Endothelial cell of umbilical vein (primary cell): Measurements from ENCODE around the gene LMF1. TPM values are rescaled to one million over a fixed set of nuclear protein-coding genes. Genes with fewer than 3 reads are reported as not detected.

Source experiments
- BruUV-seq: library from RNA; stranded (reverse); fragments of 400-500 nt; replicated peaks from 2 replicates; lab custom pipeline; 2021; lab: Mats Ljungman, UMichigan
- CTCF ChIA-PET: fragments of 300-600, 350-600 bp; sonication (Branson Sonifier 250); formaldehyde crosslinking; loops from one replicate; lab custom pipeline; 2021; ENCODE audit warnings: antibody characterized with exemption, inconsistent platforms; lab: Charles Lee
- POLR2A ChIA-PET: fragments of 300-600, 350-600 bp; sonication (Branson Sonifier 250); formaldehyde crosslinking; loops from one replicate; lab custom pipeline; 2021; ENCODE audit warnings: antibody characterized with exemption, inconsistent platforms; lab: Charles Lee
- DNase-seq: peaks from one replicate; pipeline ENCODE4 v3.0.0-alpha.2; 2011; ENCODE audit warnings: low read depth, low spot score
- FAIRE-seq: peaks from 2 replicates; lab custom pipeline; 2011; peaks lifted over from hg19 to GRCh38; lab: Jason Lieb, UNC
- H2AFZ ChIP-seq: 2 replicates; pipeline ENCODE4 v1.6.0; 2012; ENCODE audit warnings: low read depth, low read length, control low read depth, inconsistent platforms
- H3K27ac ChIP-seq: 2 replicates; pipeline ENCODE4 v1.5.1; 2011; ENCODE audit warnings: low read depth, mild to moderate bottlenecking, control low read depth, low read length, moderate library complexity; ENCODE audit not compliant: insufficient read depth
- H3K27me3 ChIP-seq, 2 experiments: 2 replicates each; pipeline versions ENCODE4 v1.6.0 to v1.6.1; 2011; ENCODE audit warnings: low read length in 2 of 2, mixed read lengths in 1 of 2; ENCODE audit not compliant: control insufficient read depth in 2 of 2, insufficient read depth in 2 of 2
- H3K36me3 ChIP-seq, 2 experiments: 2 replicates in 1 of 2; 3 replicates in 1 of 2; pipeline ENCODE4 v1.5.1; 2011; ENCODE audit warnings: low read length in 2 of 2, mild to moderate bottlenecking in 1 of 2, moderate library complexity in 1 of 2; ENCODE audit not compliant: control insufficient read depth in 2 of 2, insufficient read depth in 2 of 2; ENCODE audit errors: extremely low read depth in 1 of 2
- H3K4me1 ChIP-seq: 3 replicates; pipeline ENCODE4 v1.5.1; 2011; ENCODE audit warnings: mild to moderate bottlenecking, low read length; ENCODE audit not compliant: control insufficient read depth, insufficient read depth; ENCODE audit errors: extremely low read depth
- H3K4me2 ChIP-seq: 2 replicates; pipeline ENCODE4 v1.6.1; 2011; ENCODE audit warnings: low read length, control low read depth, mixed read lengths; ENCODE audit not compliant: insufficient read depth
- H3K4me3 ChIP-seq, 3 experiments: fragments of 200-600 bp in 1 of 3; sonication (generic), shearing (Covaris generic) in 1 of 3; replicated peaks in 1 of 3; 2 replicates each; pipeline ENCODE4 v1.5.1; 2011 to 2016; ENCODE audit warnings: control low read depth in 3 of 3, low read length in 3 of 3, mild to moderate bottlenecking in 2 of 3, inconsistent platforms in 1 of 3, low read depth in 1 of 3, moderate library complexity in 1 of 3; ENCODE audit not compliant: insufficient read depth in 1 of 3
- H3K79me2 ChIP-seq: 2 replicates; pipeline ENCODE4 v1.6.0; 2012; ENCODE audit warnings: low read length, inconsistent platforms; ENCODE audit not compliant: control insufficient read depth, insufficient read depth
- H3K9ac ChIP-seq: replicated peaks from 2 replicates; pipeline ENCODE3; 2011; ENCODE audit warnings: low read length, control low read depth; ENCODE audit not compliant: insufficient read depth; ENCODE audit errors: extremely low read depth
- H3K9me1 ChIP-seq: replicated peaks from 3 replicates; pipeline ENCODE4 v1.6.0; 2011; ENCODE audit warnings: mild to moderate bottlenecking, low read length; ENCODE audit not compliant: control insufficient read depth, insufficient read depth; ENCODE audit errors: extremely low read depth
- H3K9me3 ChIP-seq: replicated peaks from 2 replicates; pipeline ENCODE4 v1.5.1; 2012; ENCODE audit warnings: low read length, inconsistent platforms; ENCODE audit not compliant: control insufficient read depth, insufficient read depth
- H4K20me1 ChIP-seq: replicated peaks from 2 replicates; pipeline ENCODE3; 2011; ENCODE audit warnings: mild to moderate bottlenecking, low read length; ENCODE audit not compliant: control insufficient read depth, insufficient read depth; ENCODE audit errors: extremely low read depth
- CTCF ChIP-seq, 2 donors: IDR thresholded peaks; 1 replicate in 1 of 2; 2 replicates in 1 of 2; pipeline ENCODE4 v1.5.1; 2011; ENCODE audit warnings: low read length in 2 of 2, mild to moderate bottlenecking in 2 of 2, moderate library complexity in 2 of 2, control low read depth in 1 of 2, inconsistent platforms in 1 of 2, low read depth in 1 of 2; ENCODE audit not compliant: insufficient read depth in 1 of 2; ENCODE audit errors: extremely low read depth in 1 of 2
- EZH2 ChIP-seq: IDR thresholded peaks from 2 replicates; pipeline ENCODE4 v1.6.1; 2012; ENCODE audit warnings: borderline replicate concordance, low read depth, mild to moderate bottlenecking, moderate library complexity, low read length, inconsistent platforms; ENCODE audit not compliant: severe bottlenecking
- FOS ChIP-seq: IDR thresholded peaks from 2 replicates; pipeline ENCODE4 v1.6.1; 2011; ENCODE audit warnings: mild to moderate bottlenecking, low read length, moderate library complexity, borderline replicate concordance; ENCODE audit not compliant: insufficient read depth
- GATA2 ChIP-seq: IDR thresholded peaks from 2 replicates; pipeline ENCODE4 v1.7.0; 2011; ENCODE audit warnings: low read depth, mild to moderate bottlenecking, moderate library complexity, mixed read lengths, low read length; ENCODE audit not compliant: insufficient read length, insufficient read depth
- JUN ChIP-seq: IDR thresholded peaks from 2 replicates; pipeline ENCODE4 v1.6.1; 2011; ENCODE audit warnings: borderline replicate concordance, low read depth; ENCODE audit not compliant: insufficient read length, insufficient read depth
- MAX ChIP-seq: IDR thresholded peaks from 2 replicates; pipeline ENCODE4 v1.6.1; 2011; ENCODE audit not compliant: insufficient read depth, insufficient read length
- MYC ChIP-seq: IDR thresholded peaks from one replicate; pipeline ENCODE4 v1.6.1; 2011; ENCODE audit warnings: mild to moderate bottlenecking, low read depth, low read length
- POLR2A ChIP-seq: IDR thresholded peaks from 2 replicates; pipeline ENCODE4 v1.6.1; 2012; ENCODE audit warnings: low read depth, mild to moderate bottlenecking, control low read depth, low read length
- POLR2AphosphoS5 ChIP-seq: IDR thresholded peaks from 2 replicates; pipeline ENCODE4 v1.6.1; 2012; ENCODE audit warnings: low read depth, mild to moderate bottlenecking, control low read depth, low read length, moderate library complexity; ENCODE audit not compliant: insufficient read depth
- dilution Hi-C: fragments of 300-500 bp; cut with MboI; formaldehyde crosslinking; loops from one replicate; pipeline ENCODE4 v1.15.0; 2019; ENCODE audit warnings: low sequenced_read_pairs; ENCODE audit not compliant: extremely low pct_ligation_motif_present
- intact Hi-C: fragments of 100-400 bp; cut with micrococcal nuclease; formaldehyde crosslinking; loops from one replicate; pipeline ENCODE4 v1.10.0; 2022
- polyA plus RNA-seq, 4 experiments: library from polyadenylated mRNA; depleted of rRNA in 3 of 4; stranded (reverse) in 3 of 4; unstranded in 1 of 4; fragments of >200 nt; gene quantifications; 2 replicates each; pipeline versions ENCODE4 v1.2.1 to v1.2.3, GENCODE V29; 2011 to 2012; ENCODE audit warnings: missing spikeins in 1 of 4
- total RNA-seq: library from RNA; stranded (reverse); gene quantifications from 2 replicates; pipeline ENCODE4 v1.2.3, GENCODE V29; 2021

The LMF1 gene
- total and polyA plus RNA-seq, 2 donors (not counting 3 experiments of a cell fraction or from before 2014, with no cell fraction given): 17.8 TPM

- POLR2A ChIA-PET: no interaction called here
- no peak for FAIRE-seq
- CTCF ChIA-PET: no interaction called here
These were observed 96.2 kb downstream of the LMF1 start for GRCh38 chr16:874366-875181.

More at GRCh38 chr16:874366-875181, 96.2 kb downstream of the LMF1 start:
- Histone ChIP-seq H4K20me1 (no peaks in the 10 kb centered on the region), H3K4me2 (no peak overlapping the region), H3K9me1 (no peaks in the 10 kb centered on the region), H3K9ac (no peak overlapping the region), H3K4me3 (no peak overlapping the region), H3K27me3 (no peaks in the 10 kb centered on the region), H3K27ac (no peak overlapping the region), H3K9me3 (no peaks in the 10 kb centered on the region), H3K79me2 (no peaks in the 10 kb centered on the region), H2AFZ (no peak overlapping the region), H3K4me1 (no peaks in the 10 kb centered on the region), H3K36me3 (no peaks in the 10 kb centered on the region)
- DNase-seq: no peak
- dilution Hi-C loops (no loop called here), intact Hi-C loops (no loop called here)
- BruUV-seq: no TSS peak
- TF ChIP-seq GATA2: no peak
- no peak for TF ChIP-seq FOS
- no peak for TF ChIP-seq JUN
- TF ChIP-seq MYC: no peak
- TF ChIP-seq POLR2A: no peak
- TF ChIP-seq EZH2: no peak
- no peak for TF ChIP-seq MAX
- no peak for TF ChIP-seq CTCF (IDR thresholded peaks at IDR 0.05; ENCODE audit: extremely low read depth in 1 of 2, insufficient read depth in 1 of 2, low read depth in 1 of 2, low read length in 2 of 2)
- TF ChIP-seq POLR2AphosphoS5: no peak
